Suprapubic skin (tissue), 3 donors: ENCODE results near the gene CEACAM6.

Experiments used
- POLR2A ChIP-seq, 2 donors: fragments of 450-650 bp; IDR thresholded peaks; one replicate each; pipeline ENCODE4 v1.6.1; 2017; ENCODE audit warnings: antibody characterized with exemption in 2 of 2, mild to moderate bottlenecking in 2 of 2, moderate library complexity in 2 of 2
- TF ChIP-seq, protein P1 (sequence below), 2 donors: fragments of 200-600 bp in 1 of 2; fragments of 450-650 bp in 1 of 2; sonication (generic) in 1 of 2; IDR thresholded peaks; one replicate each; pipeline ENCODE4 v1.5.1; 2016 to 2019; ENCODE audit warnings: antibody characterized with exemption in 2 of 2, mild to moderate bottlenecking in 1 of 2, moderate library complexity in 1 of 2

DNA sequence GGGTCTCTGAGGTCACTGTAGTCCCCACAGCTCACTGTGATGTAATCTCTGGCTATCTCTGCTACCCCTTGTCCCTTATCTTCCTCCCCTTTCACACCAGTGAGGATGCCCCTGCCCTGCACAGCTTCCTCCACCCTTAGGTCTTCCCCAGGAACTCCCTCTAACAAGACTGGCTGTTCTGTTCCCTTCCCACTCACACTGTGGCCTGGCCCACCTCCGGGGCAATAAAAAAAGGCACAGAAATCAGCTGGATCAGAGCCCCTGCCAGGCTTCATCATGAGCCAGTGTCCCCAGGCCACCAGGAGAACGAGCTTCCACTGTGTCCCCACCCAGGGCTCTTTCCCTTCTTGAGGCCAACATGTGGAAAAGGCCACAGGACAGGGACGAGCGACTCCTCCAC, 45.7 kb downstream of the CEACAM6 start:
- TF ChIP-seq POLR2A (IDR thresholded peaks at IDR 0.05): no peak
- TF ChIP-seq, protein P1, sequence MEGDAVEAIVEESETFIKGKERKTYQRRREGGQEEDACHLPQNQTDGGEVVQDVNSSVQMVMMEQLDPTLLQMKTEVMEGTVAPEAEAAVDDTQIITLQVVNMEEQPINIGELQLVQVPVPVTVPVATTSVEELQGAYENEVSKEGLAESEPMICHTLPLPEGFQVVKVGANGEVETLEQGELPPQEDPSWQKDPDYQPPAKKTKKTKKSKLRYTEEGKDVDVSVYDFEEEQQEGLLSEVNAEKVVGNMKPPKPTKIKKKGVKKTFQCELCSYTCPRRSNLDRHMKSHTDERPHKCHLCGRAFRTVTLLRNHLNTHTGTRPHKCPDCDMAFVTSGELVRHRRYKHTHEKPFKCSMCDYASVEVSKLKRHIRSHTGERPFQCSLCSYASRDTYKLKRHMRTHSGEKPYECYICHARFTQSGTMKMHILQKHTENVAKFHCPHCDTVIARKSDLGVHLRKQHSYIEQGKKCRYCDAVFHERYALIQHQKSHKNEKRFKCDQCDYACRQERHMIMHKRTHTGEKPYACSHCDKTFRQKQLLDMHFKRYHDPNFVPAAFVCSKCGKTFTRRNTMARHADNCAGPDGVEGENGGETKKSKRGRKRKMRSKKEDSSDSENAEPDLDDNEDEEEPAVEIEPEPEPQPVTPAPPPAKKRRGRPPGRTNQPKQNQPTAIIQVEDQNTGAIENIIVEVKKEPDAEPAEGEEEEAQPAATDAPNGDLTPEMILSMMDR (IDR thresholded peaks at IDR 0.05): no peak
